Heart right ventricle (tissue), 16 donors: ENCODE data around the gene BCAR3. TPM values are rescaled to one million over a fixed set of nuclear protein-coding genes. Genes with fewer than 3 reads are reported as not detected.

Experiments used
- ATAC-seq, 8 donors: fragments of 200-7000 bp; cut with Tn5 transposase; one replicate each; pipeline ENCODE4 v1.9.1; 2020; ENCODE audit warnings: mild to moderate bottlenecking in 8 of 8, moderate library complexity in 8 of 8, moderate number of reproducible peaks in 1 of 8
- DNase-seq, 2 donors: peaks; one replicate each; pipeline ENCODE4 v3.0.0-alpha.2; 2020
- H3K27ac ChIP-seq, 10 donors: fragments of 200-600 bp; sonication (generic) in 2 of 10; one replicate each; pipeline versions ENCODE4 v1.5.0 to v1.8.0; 2020 to 2022; ENCODE audit warnings: mild to moderate bottlenecking in 3 of 10
- H3K27me3 ChIP-seq, 7 donors: fragments of 200-600 bp; one replicate each; pipeline ENCODE4 v1.8.0; 2021 to 2022; ENCODE audit warnings: mild to moderate bottlenecking in 2 of 7
- H3K36me3 ChIP-seq, 9 donors: fragments of 200-600 bp; sonication (generic) in 1 of 9; one replicate each; pipeline versions ENCODE4 v1.5.0 to v1.8.0; 2020 to 2022; ENCODE audit warnings: mild to moderate bottlenecking in 2 of 9
- H3K4me1 ChIP-seq, 9 donors: fragments of 200-600 bp; sonication (generic) in 1 of 9; one replicate each; pipeline versions ENCODE4 v1.5.0 to v1.8.0; 2020 to 2022; ENCODE audit warnings: mild to moderate bottlenecking in 4 of 9
- H3K4me3 ChIP-seq, 10 donors: fragments of 200-600 bp; sonication (generic) in 2 of 10; one replicate each; pipeline versions ENCODE4 v1.5.0 to v1.8.0; 2020 to 2022; ENCODE audit warnings: mild to moderate bottlenecking in 7 of 10, moderate library complexity in 2 of 10
- H3K9me3 ChIP-seq, 11 donors: fragments of 200-600 bp in 10 of 11; sonication (generic) in 2 of 11; one replicate each; pipeline versions ENCODE4 v1.5.0 to v1.8.0; 2013 to 2022; ENCODE audit warnings: mild to moderate bottlenecking in 2 of 11, control low read depth in 1 of 11, moderate library complexity in 1 of 11
- CTCF ChIP-seq, 9 donors: fragments of 200-600 bp; sonication (generic) in 2 of 9; IDR thresholded peaks; one replicate each; pipeline versions ENCODE4 v1.5.0 to v1.8.0; 2021 to 2022; ENCODE audit warnings: antibody characterized with exemption in 9 of 9, mild to moderate bottlenecking in 5 of 9, moderate library complexity in 1 of 9
- WGBS, 2 donors: extraction: QIAGEN DNeasy Blood & Tissue Kit; methylation state at CpG; one replicate each; pipeline ENCODE4 v1.1.7; 2013; ENCODE audit warnings: inconsistent platforms in 1 of 2; 5-methylcytosine and 5-hydroxymethylcytosine counted together
- intact Hi-C, 10 donors: fragments of 100-400 bp; cut with DNase I; formaldehyde crosslinking; loops; one replicate each; pipeline versions ENCODE4 v1.11.1 to v1.14.2; 2022
- polyA plus RNA-seq, 2 donors: library from polyadenylated mRNA; stranded (reverse); fragments of 200-250 nt; gene quantifications; one replicate each; pipeline ENCODE4 v1.2.3, GENCODE V29; 2013
- total RNA-seq, 10 donors: library from RNA; stranded (reverse); fragmentation: NEBNext Ultra II Directional in 3 of 10; extraction: Animal tissue kit (Norgen Biotek cat#: 25700) in 3 of 10; gene quantifications; one replicate each; pipeline versions ENCODE4 v1.2.1 to v1.2.4, GENCODE V29; 2021 to 2023
- donor health status: Arrhythmogenic right ventricular cardiomyopathy.
- donor health status: ischemic (EF 13 %, LVEDD 7.1; RV severe dilation, severe dysfunction).
- donor health status: healthy with polysubstance abuse.
- donor health status: DM: no; HTN: yes; CAD: no.
- donor health status: DM: no; HTN: no; CAD: no.
- donor health status: ischemic (EF 25% LVEDD 6.9; RV normal size, moderate dysfunction).
- donor health status: ischemic (EF 25% LVEDD 5.7; RV mildly dilated, moderate dysfunction).
- donor health status: healthy.
- donor health status: DM: yes; HTN: yes; CAD: no.
- donor health status: Ischemic cardiomyopathy.
- donor health status: ischemic (EF 35%, LVEDD 5.7; RV mildly dilated, moderate dysfunction).
- donor health status: nonischemic (EF 11% LVEDD 7.7; RV severe dilation, severe dysfunction).
- donor health status: DM: yes; HTN: yes; CAD: no.
- donor health status: PGD.
- donor health status: ischemic (EF 29% LVEDD 5.4; RV normal size, mild dysfunction).
- donor health status: nonischemic (EF 23%, LVEDD 6.1; RV moderate dilation, normal function).

Gene BCAR3
- total and polyA plus RNA-seq, 12 donors: 6.6 to 36.0 (median 15.9) TPM

GRCh38 chr1:93669369-93669768 is 12.3 kb downstream of the BCAR3 start:
- Histone ChIP-seq H3K36me3 (peaks cover 0 to 31% (median 0%) of the 10 kb centered on the region in 9 donors), H3K27me3 (no peaks in the 10 kb centered on the region), H3K4me1 (peaks cover 19 to 100% (median 93%) of the 10 kb centered on the region in 9 donors), H3K4me3 (no peak overlapping the region), H3K9me3 (no peaks in the 10 kb centered on the region), H3K27ac (peak overlapping the region in 9 of 10 donors; percentile 23 to 78 (median 32))
- DNase-seq: no peak
- intact Hi-C loops: no loop called here
- no peak for ATAC-seq
- WGBS, 2 donors: 40 to 57% methylated on average over 4 of the region's 4 CpGs
- no peak for TF ChIP-seq CTCF (IDR thresholded peaks at IDR 0.05)

DNA sequence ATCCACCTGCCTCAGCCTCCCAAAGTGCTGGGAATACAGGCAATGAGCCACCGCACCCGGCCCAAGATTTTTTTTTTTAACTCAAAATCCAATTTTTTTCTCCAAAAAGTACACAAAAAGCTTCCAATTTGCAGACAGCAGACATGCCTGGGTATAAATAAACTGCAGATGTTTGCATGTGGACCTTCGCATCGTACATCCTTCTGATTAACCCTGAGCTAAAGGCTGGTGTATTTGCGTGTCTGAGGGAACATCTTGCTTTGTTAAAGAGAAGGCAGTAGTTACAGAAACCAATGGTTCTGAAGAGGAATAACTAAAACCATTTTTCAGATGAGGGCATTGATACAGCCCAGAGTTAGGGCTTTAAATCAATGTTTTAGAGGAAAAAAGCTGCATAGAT is 12.7 kb downstream of the BCAR3 start:
- intact Hi-C loops: no loop called here
- TF ChIP-seq CTCF (IDR thresholded peaks at IDR 0.05): no peak
- DNase-seq (no peak), ATAC-seq (no peak)
- Histone ChIP-seq H3K4me3 (no peak overlapping the region), H3K4me1 (peaks cover 18 to 100% (median 94%) of the 10 kb centered on the region in 9 donors), H3K9me3 (no peaks in the 10 kb centered on the region), H3K36me3 (peaks cover 0 to 27% (median 0%) of the 10 kb centered on the region in 9 donors), H3K27me3 (no peaks in the 10 kb centered on the region), H3K27ac (peak overlapping the region in 7 of 10 donors; percentile 8 to 78 (median 41))
- 83 to 92% methylated on average over 5 of the region's 5 CpGs for WGBS, 2 donors

DNA sequence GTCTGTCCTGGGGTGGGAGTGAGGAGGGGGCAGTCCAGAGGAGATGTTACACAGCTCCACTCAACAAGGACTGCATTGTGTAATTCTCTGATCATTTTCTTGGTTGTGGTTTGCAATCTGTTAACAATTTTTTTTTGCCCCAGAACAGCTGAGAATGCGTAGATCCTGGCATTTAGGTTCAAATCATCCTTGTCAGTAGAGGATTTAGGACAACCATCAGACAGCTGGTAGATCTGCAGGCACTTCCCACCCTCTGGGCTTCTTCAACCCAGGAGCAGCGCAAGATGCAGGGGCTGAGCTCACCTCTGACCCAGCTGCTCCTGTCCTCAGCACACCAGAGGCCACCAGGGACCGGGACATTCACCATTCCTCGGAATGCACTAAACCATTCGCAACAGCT is 13.5 kb downstream of the BCAR3 start:
- WGBS, 2 donors: 90 to 93% methylated on average over 5 of the region's 5 CpGs
- no peak for ATAC-seq
- H3K9me3 ChIP-seq: no peaks in the 10 kb centered on the region
- peaks cover 0 to 19% (median 0%) of the 10 kb centered on the region in 9 donors for H3K36me3 ChIP-seq
- no peak overlapping the region for H3K4me3 ChIP-seq
- no peaks in the 10 kb centered on the region for H3K27me3 ChIP-seq
- H3K4me1 ChIP-seq: peaks cover 18 to 100% (median 94%) of the 10 kb centered on the region in 9 donors
- no peak for DNase-seq
- no peak for TF ChIP-seq CTCF (IDR thresholded peaks at IDR 0.05)
- H3K27ac ChIP-seq: peak overlapping the region in 2 of 10 donors; percentile 9 to 58
- intact Hi-C loops: no loop called here

- Histone ChIP-seq H3K27ac (peak overlapping the region in 4 of 10 donors; percentile 55 to 63 (median 58)), H3K27me3 (no peaks in the 10 kb centered on the region), H3K9me3 (no peaks in the 10 kb centered on the region), H3K36me3 (peaks cover 0 to 17% (median 0%) of the 10 kb centered on the region in 9 donors), H3K4me1 (peaks cover 14 to 100% (median 92%) of the 10 kb centered on the region in 9 donors), H3K4me3 (no peak overlapping the region)
- no peak for TF ChIP-seq CTCF (IDR thresholded peaks at IDR 0.05)
- no peak for ATAC-seq
- no peak for DNase-seq
- 90 to 95% methylated on average over 4 of the region's 4 CpGs for WGBS, 2 donors
- intact Hi-C loops: no loop called here
Observed at GRCh38 chr1:93667642-93668041, 14.0 kb downstream of the BCAR3 start.
